Fibroblast of skin of right quadriceps (primary cell): ENCODE measurements around the gene UQCRQ.
"Not testable (repeated sequence)": the region's sequence is repeated elsewhere in the genome, so short reads cannot be mapped to it uniquely, and the experiment has no call there.

ENCODE experiments used
- DNase-seq: peaks from one replicate; pipeline ENCODE4 v3.0.0-alpha.2; 2013

Gene UQCRQ

GRCh38 chr5:132834057-132834456 is 32.4 kb upstream of the UQCRQ start:
- DNase-seq, result no peak

- no peak for DNase-seq
Measured at GRCh38 chr5:132836852-132837251, 29.6 kb upstream of the UQCRQ start.

- no peak for DNase-seq
Measured at GRCh38 chr5:132837868-132838267, 28.6 kb upstream of the UQCRQ start.

- no peak for DNase-seq
Measured at GRCh38 chr5:132838516-132839282, 27.7 kb upstream of the UQCRQ start.

- peak; percentile 48 for DNase-seq
Measured at GRCh38 chr5:132839426-132840301, 26.8 kb upstream of the UQCRQ start.

- no peak for DNase-seq
Measured at GRCh38 chr5:132840313-132840712, 26.1 kb upstream of the UQCRQ start.

- DNase-seq, result no peak
Measured at GRCh38 chr5:132840896-132841295, 25.5 kb upstream of the UQCRQ start.

GRCh38 chr5:132841305-132841704 is 25.1 kb upstream of the UQCRQ start:
- DNase-seq, result no peak

GRCh38 chr5:132848270-132848669 is 18.2 kb upstream of the UQCRQ start:
- no peak for DNase-seq

- no peak for DNase-seq
Measured at GRCh38 chr5:132849347-132849746, 17.1 kb upstream of the UQCRQ start.

- DNase-seq, result peak; percentile 42
Measured at GRCh38 chr5:132850066-132850465, 16.4 kb upstream of the UQCRQ start.

GRCh38 chr5:132853323-132853722 is 13.1 kb upstream of the UQCRQ start:
- DNase-seq, result no peak

GRCh38 chr5:132853790-132854189 is 12.7 kb upstream of the UQCRQ start:
- no peak for DNase-seq

GRCh38 chr5:132854301-132854700 is 12.1 kb upstream of the UQCRQ start:
- no peak for DNase-seq

- DNase-seq, result not testable (repeated sequence)
Measured at GRCh38 chr5:132854992-132855391, 11.4 kb upstream of the UQCRQ start.

- no peak for DNase-seq
Measured at GRCh38 chr5:132856011-132856410, 10.4 kb upstream of the UQCRQ start.

GRCh38 chr5:132859889-132860437 is 6.5 kb upstream of the UQCRQ start:
- DNase-seq, result no peak

- no peak for DNase-seq
Measured at GRCh38 chr5:132860742-132861141, 5.7 kb upstream of the UQCRQ start.

- DNase-seq, result no peak
Measured at GRCh38 chr5:132865668-132866341, 637 bp upstream of the UQCRQ start.

GRCh38 chr5:132867046-132867451 is 607 bp downstream of the UQCRQ start:
- DNase-seq, result no peak

- DNase-seq, result no peak
Measured at GRCh38 chr5:132868754-132869153, 2.3 kb downstream of the UQCRQ start.

GRCh38 chr5:132870801-132871200 is 4.4 kb downstream of the UQCRQ start:
- no peak for DNase-seq
